GM23248 (cell line): ENCODE results near the gene KYAT1. TPM values are rescaled to one million over a fixed set of nuclear protein-coding genes. Genes with fewer than 3 reads are reported as not detected.

Experiments
- DNase-seq: peaks from one replicate; pipeline ENCODE4 v3.0.0-alpha.2; 2015
- H2AFZ ChIP-seq: fragments of 200-600 bp; sonication (generic); 2 replicates; pipeline ENCODE4 v1.6.1; 2016; ENCODE audit warnings: antibody characterized with exemption
- H3F3A ChIP-seq: fragments of 200-600 bp; sonication (generic); 2 replicates; pipeline ENCODE4 v1.6.1; 2016; ENCODE audit warnings: mild to moderate bottlenecking, antibody characterized with exemption, mixed run types; ENCODE audit not compliant: insufficient read depth
- H3K27ac ChIP-seq: fragments of 200-600 bp; sonication (generic); 2 replicates; pipeline ENCODE4 v1.5.1; 2016; ENCODE audit warnings: mild to moderate bottlenecking
- H3K27me3 ChIP-seq: fragments of 200-600 bp; sonication (generic); replicated peaks from 2 replicates; pipeline ENCODE4 v1.6.1; 2016; ENCODE audit warnings: mild to moderate bottlenecking; ENCODE audit not compliant: insufficient read depth
- H3K36me3 ChIP-seq: fragments of 200-600 bp; sonication (generic); 2 replicates; pipeline ENCODE4 v1.6.1; 2016; ENCODE audit warnings: low read depth, mild to moderate bottlenecking
- H3K4me1 ChIP-seq: fragments of 200-600 bp; sonication (generic); 2 replicates; pipeline ENCODE4 v1.6.1; 2016; ENCODE audit warnings: mild to moderate bottlenecking; ENCODE audit not compliant: insufficient read depth
- H3K4me2 ChIP-seq: fragments of 200-600 bp; sonication (generic); one replicate; pipeline ENCODE4 v1.6.1; 2016; ENCODE audit warnings: mild to moderate bottlenecking; ENCODE audit not compliant: unreplicated experiment
- H3K4me3 ChIP-seq: fragments of 200-600 bp; sonication (generic); 2 replicates; pipeline ENCODE4 v1.5.1; 2016; ENCODE audit warnings: mild to moderate bottlenecking
- H3K79me2 ChIP-seq: fragments of 200-600 bp; sonication (generic); 2 replicates; pipeline ENCODE4 v1.6.1; 2016; ENCODE audit warnings: mild to moderate bottlenecking; ENCODE audit not compliant: insufficient read depth
- H3K9ac ChIP-seq: fragments of 200-600 bp; sonication (generic); 2 replicates; pipeline ENCODE4 v1.6.1; 2016; ENCODE audit warnings: mild to moderate bottlenecking
- H3K9me2 ChIP-seq: fragments of 200-600 bp; sonication (generic); 2 replicates; pipeline ENCODE4 v1.6.1; 2016; ENCODE audit warnings: mixed run types, mild to moderate bottlenecking, moderate library complexity; ENCODE audit not compliant: insufficient read depth
- H3K9me3 ChIP-seq: fragments of 200-600 bp; sonication (generic); one replicate; pipeline ENCODE4 v1.6.1; 2017; ENCODE audit warnings: low read depth
- H4K20me1 ChIP-seq: fragments of 200-600 bp; sonication (generic); 2 replicates; pipeline ENCODE4 v1.6.0; 2016; ENCODE audit not compliant: insufficient read depth
- EZH2 ChIP-seq: fragments of 200-600 bp; sonication (generic); IDR thresholded peaks from 2 replicates; pipeline ENCODE4 v1.6.1; 2018; ENCODE audit warnings: antibody characterized with exemption, mild to moderate bottlenecking; ENCODE audit not compliant: insufficient read depth, poor library complexity, severe bottlenecking
- EZH2phosphoT487 ChIP-seq: fragments of 200-600 bp; sonication (generic); IDR thresholded peaks from 2 replicates; pipeline ENCODE4 v1.6.1; 2018; ENCODE audit warnings: antibody characterized with exemption, moderate library complexity, mild to moderate bottlenecking, low read depth; ENCODE audit not compliant: insufficient read depth
- WGBS, 2 experiments: methylation state at CpG; one replicate each; pipeline ENCODE4 v1.1.6; 2015 to 2017; ENCODE audit warnings: low lambda C conversion rate in 2 of 2, low coverage in 1 of 2; ENCODE audit errors: missing lambda C conversion rate in 2 of 2; 5-methylcytosine and 5-hydroxymethylcytosine counted together
- in situ Hi-C: fragments of 300-500 bp; cut with MboI; formaldehyde crosslinking; loops from 2 replicates; pipeline ENCODE4 v1.15.0; 2020
- polyA plus RNA-seq: library from polyadenylated mRNA; unstranded; fragments of >200 nt; fragmentation: Nextera tagmentation; extraction: Ambion mirVana; gene quantifications from 2 replicates; pipeline ENCODE4 v1.2.1, GENCODE V29; 2016
- total RNA-seq: library from RNA; depleted of rRNA; stranded (reverse); fragments of >200 nt; shearing (Covaris generic); gene quantifications from 2 replicates; pipeline ENCODE4 v1.2.3, GENCODE V29; 2014

The KYAT1 gene
- total and polyA plus RNA-seq, 2 experiments from 2014 or later: 5.1 to 5.5 TPM

GRCh38 chr9:128918921-128919320, 37.2 kb upstream of the KYAT1 start:
- 73 to 87% methylated on average over 2 of the region's 2 CpGs for WGBS, 2 experiments
- Histone ChIP-seq H3F3A (peaks cover 10% of the 10 kb centered on the region), H3K9me2 (no peaks in the 10 kb centered on the region), H4K20me1 (no peaks in the 10 kb centered on the region), H3K9me3 (no peaks in the 10 kb centered on the region), H3K4me2 (no peak overlapping the region), H3K4me3 (no peak overlapping the region), H3K9ac (no peak overlapping the region), H3K79me2 (peaks cover 28% of the 10 kb centered on the region), H3K36me3 (no peaks in the 10 kb centered on the region; the same call in 1 of the 2 replicates), H3K4me1 (peaks cover 21% of the 10 kb centered on the region), H3K27me3 (no peaks in the 10 kb centered on the region), H3K27ac (no peak overlapping the region), H2AFZ (no peak overlapping the region)
- in situ Hi-C loops: no loop called here
- TF ChIP-seq EZH2 (no peak), EZH2phosphoT487 (no peak)
- no peak for DNase-seq

- Histone ChIP-seq H3K36me3 (no peaks in the 10 kb centered on the region; the same call in 1 of the 2 replicates), H3K9me2 (no peaks in the 10 kb centered on the region), H3K79me2 (peaks cover 44% of the 10 kb centered on the region), H3K4me2 (no peak overlapping the region), H3F3A (peaks cover 11% of the 10 kb centered on the region), H2AFZ (peak overlapping the region; percentile 48; the same call in 1 of the 2 replicates), H3K9ac (peak overlapping the region; percentile 50), H4K20me1 (no peaks in the 10 kb centered on the region), H3K4me1 (peaks cover 37% of the 10 kb centered on the region), H3K9me3 (no peaks in the 10 kb centered on the region), H3K27ac (peak overlapping the region; percentile 37), H3K4me3 (no peak overlapping the region), H3K27me3 (no peaks in the 10 kb centered on the region)
- DNase-seq: peak; percentile 82
- WGBS, 2 experiments: 56 to 61% methylated on average over 26 of the region's 26 CpGs
- no peak for TF ChIP-seq EZH2phosphoT487
- in situ Hi-C loops: no loop called here
Measured at GRCh38 chr9:128917151-128917849, 35.5 kb upstream of the KYAT1 start.

- no peaks in the 10 kb centered on the region for H3K9me3 ChIP-seq
- H3K27ac ChIP-seq: peak overlapping the region; percentile 37
- no peak for DNase-seq
- H3K9ac ChIP-seq: peak overlapping the region; percentile 50
- in situ Hi-C loops: no loop called here
- peaks cover 16% of the 10 kb centered on the region for H3F3A ChIP-seq
- no peaks in the 10 kb centered on the region for H3K27me3 ChIP-seq
- H3K4me1 ChIP-seq: peaks cover 40% of the 10 kb centered on the region
- H3K79me2 ChIP-seq: peaks cover 48% of the 10 kb centered on the region
- no peak for TF ChIP-seq EZH2phosphoT487
- no peak for TF ChIP-seq EZH2
- H3K4me3 ChIP-seq: no peak overlapping the region
- H2AFZ ChIP-seq: peak overlapping the region; percentile 48; the same call in 1 of the 2 replicates
- no peaks in the 10 kb centered on the region for H3K9me2 ChIP-seq
- no peak overlapping the region for H3K4me2 ChIP-seq
- H4K20me1 ChIP-seq: no peaks in the 10 kb centered on the region
- 65 to 66% methylated on average over 11 of the region's 11 CpGs for WGBS, 2 experiments
- no peaks in the 10 kb centered on the region; the same call in 1 of the 2 replicates for H3K36me3 ChIP-seq
Measured at GRCh38 chr9:128916745-128917144, 35.0 kb upstream of the KYAT1 start.

- peak; percentile 74 for DNase-seq
- Histone ChIP-seq H4K20me1 (no peaks in the 10 kb centered on the region), H3K27ac (peak overlapping the region; percentile 37), H3K27me3 (no peaks in the 10 kb centered on the region), H3K4me3 (no peak overlapping the region), H3K9me3 (no peaks in the 10 kb centered on the region), H3K9me2 (no peaks in the 10 kb centered on the region), H3K4me2 (no peak overlapping the region), H3K4me1 (peaks cover 43% of the 10 kb centered on the region), H3K79me2 (peaks cover 51% of the 10 kb centered on the region), H3K36me3 (no peaks in the 10 kb centered on the region; the same call in 1 of the 2 replicates), H3F3A (peaks cover 22% of the 10 kb centered on the region), H2AFZ (no peak overlapping the region), H3K9ac (peak overlapping the region; percentile 50; the same call in 1 of the 2 replicates)
- in situ Hi-C loops: no loop called here
- WGBS, 2 experiments: 37 to 55% methylated on average over 17 to 18 of the region's 18 CpGs
- TF ChIP-seq EZH2 (no peak), EZH2phosphoT487 (no peak)
Measured at GRCh38 chr9:128916204-128916603, 34.5 kb upstream of the KYAT1 start.
